Spleen (tissue), 7 donors: ENCODE results near the gene ATP5PO.

ENCODE experiments used
- POLR2A ChIP-seq, 3 donors: fragments of 450-650 bp; IDR thresholded peaks; one replicate each; pipeline ENCODE4 v1.5.1; 2017; ENCODE audit warnings: antibody characterized with exemption in 3 of 3, mild to moderate bottlenecking in 1 of 3
- POLR2AphosphoS5 ChIP-seq, 3 donors: sonication (generic); formaldehyde crosslinking; IDR thresholded peaks; one replicate each; pipeline ENCODE4 v1.5.1; 2017; ENCODE audit warnings: antibody characterized with exemption in 3 of 3
- TF ChIP-seq, protein P1 (sequence below), 11 experiments: fragments of 200-600 bp in 7 of 11; fragments of 450-650 bp in 4 of 11; sonication (generic) in 4 of 11; IDR thresholded peaks in 8 of 11; conservative IDR thresholded peaks in 3 of 11; 1 replicate in 7 of 11; 2 replicates in 4 of 11; pipeline versions ENCODE4 v1.4.0 to v1.8.0; 2016 to 2021; ENCODE audit warnings: antibody characterized with exemption in 11 of 11, inconsistent platforms in 4 of 11, mild to moderate bottlenecking in 1 of 11
- donor health status: DM: no; HTN: no; CAD: no; lungs with moderate emphysema.
- donor health status: DM: no; HTN: no; CAD: no.
- donor health status: DM: no; HTN: no; CAD: no.

DNA sequence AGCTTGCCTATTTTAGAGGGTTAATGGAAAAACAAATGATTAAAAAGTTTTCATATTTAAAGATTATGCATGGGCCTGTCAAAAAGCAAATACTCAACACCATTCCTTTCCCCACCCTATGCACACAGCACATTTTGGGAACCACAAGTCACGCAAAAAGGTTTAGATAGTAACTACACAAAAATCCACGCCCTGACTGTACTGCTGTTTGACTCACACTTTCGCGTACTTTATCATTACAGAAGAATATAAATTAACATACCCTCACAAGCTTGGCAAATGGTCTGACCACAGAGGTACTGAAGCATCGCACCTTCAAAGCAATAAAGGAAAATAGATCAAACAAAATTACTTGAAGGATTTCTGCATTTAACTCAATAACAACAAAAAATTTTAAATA lies 1.4 kb downstream of the ATP5PO start:
- TF ChIP-seq, protein P1, sequence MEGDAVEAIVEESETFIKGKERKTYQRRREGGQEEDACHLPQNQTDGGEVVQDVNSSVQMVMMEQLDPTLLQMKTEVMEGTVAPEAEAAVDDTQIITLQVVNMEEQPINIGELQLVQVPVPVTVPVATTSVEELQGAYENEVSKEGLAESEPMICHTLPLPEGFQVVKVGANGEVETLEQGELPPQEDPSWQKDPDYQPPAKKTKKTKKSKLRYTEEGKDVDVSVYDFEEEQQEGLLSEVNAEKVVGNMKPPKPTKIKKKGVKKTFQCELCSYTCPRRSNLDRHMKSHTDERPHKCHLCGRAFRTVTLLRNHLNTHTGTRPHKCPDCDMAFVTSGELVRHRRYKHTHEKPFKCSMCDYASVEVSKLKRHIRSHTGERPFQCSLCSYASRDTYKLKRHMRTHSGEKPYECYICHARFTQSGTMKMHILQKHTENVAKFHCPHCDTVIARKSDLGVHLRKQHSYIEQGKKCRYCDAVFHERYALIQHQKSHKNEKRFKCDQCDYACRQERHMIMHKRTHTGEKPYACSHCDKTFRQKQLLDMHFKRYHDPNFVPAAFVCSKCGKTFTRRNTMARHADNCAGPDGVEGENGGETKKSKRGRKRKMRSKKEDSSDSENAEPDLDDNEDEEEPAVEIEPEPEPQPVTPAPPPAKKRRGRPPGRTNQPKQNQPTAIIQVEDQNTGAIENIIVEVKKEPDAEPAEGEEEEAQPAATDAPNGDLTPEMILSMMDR (IDR thresholded peaks at IDR 0.05 in 8 of 11, conservative IDR thresholded peaks at IDR 0.05 in 3 of 11), result no peak
- TF ChIP-seq POLR2AphosphoS5 (IDR thresholded peaks at IDR 0.05) (no peak), POLR2A (IDR thresholded peaks at IDR 0.05) (no peak)
